Measurements from ENCODE around the gene LONP2.

GRCh38 chr16:48271728-48272127, 27.6 kb downstream of the LONP2 start:
- no peak for TF ChIP-seq CTCF (IDR thresholded peaks at IDR 0.05)
- TF ChIP-seq POLR2A (IDR thresholded peaks at IDR 0.05) = no peak
